Osteoblast (primary cell): ENCODE data around the gene CELF2. TPM values are rescaled to one million over a fixed set of nuclear protein-coding genes. Genes with fewer than 3 reads are reported as not detected.

ENCODE experiments used
- DNase-seq: peaks from one replicate; pipeline ENCODE4 v3.0.0; 2011; ENCODE audit warnings: low spot score, mixed read lengths; ENCODE audit not compliant: insufficient read length; ENCODE audit errors: missing footprints
- H2AFZ ChIP-seq: 2 replicates; pipeline ENCODE4 v1.6.0; 2011; ENCODE audit warnings: mild to moderate bottlenecking, low read length
- H3K27ac ChIP-seq: 2 replicates; pipeline ENCODE4 v1.5.1; 2011; ENCODE audit warnings: mild to moderate bottlenecking, low read depth, low read length, moderate library complexity
- H3K27me3 ChIP-seq: 2 replicates; pipeline ENCODE4 v1.6.0; 2012; ENCODE audit warnings: mild to moderate bottlenecking, control low read depth, inconsistent platforms, low read length, moderate library complexity; ENCODE audit not compliant: insufficient read depth
- H3K36me3 ChIP-seq: 2 replicates; pipeline ENCODE4 v1.5.1; 2011; ENCODE audit warnings: mild to moderate bottlenecking, low read length, control low read depth, moderate library complexity; ENCODE audit not compliant: insufficient read depth
- H3K4me1 ChIP-seq: 2 replicates; pipeline ENCODE4 v1.5.1; 2011; ENCODE audit warnings: mild to moderate bottlenecking, low read length, control low read depth, moderate library complexity; ENCODE audit not compliant: insufficient read depth
- H3K4me2 ChIP-seq: 2 replicates; pipeline ENCODE4 v1.6.0; 2011; ENCODE audit warnings: mild to moderate bottlenecking, low read length; ENCODE audit not compliant: insufficient read depth
- H3K4me3 ChIP-seq: fragments of 200-600 bp; sonication (generic); 3 replicates; pipeline ENCODE4 v1.5.1; 2012; ENCODE audit warnings: mild to moderate bottlenecking, low read length, inconsistent platforms; ENCODE audit not compliant: insufficient read depth
- H3K79me2 ChIP-seq: 2 replicates; pipeline ENCODE4 v1.6.0; 2012; ENCODE audit warnings: mild to moderate bottlenecking, low read length, control low read depth, inconsistent platforms; ENCODE audit not compliant: insufficient read depth
- H3K9me3 ChIP-seq: 2 replicates; pipeline ENCODE4 v1.5.1; 2011; ENCODE audit warnings: low read depth, low read length, control low read depth
- H4K20me1 ChIP-seq: 2 replicates; pipeline ENCODE4 v1.6.0; 2012; ENCODE audit warnings: mild to moderate bottlenecking, low read length, control low read depth; ENCODE audit not compliant: insufficient read depth
- CTCF ChIP-seq: IDR thresholded peaks from 2 replicates; pipeline ENCODE4 v1.5.1; 2011; ENCODE audit warnings: mild to moderate bottlenecking, low read depth, low read length, moderate library complexity; ENCODE audit errors: extremely low read depth
- total RNA-seq: library from RNA; depleted of rRNA; stranded (reverse); fragments of >200 nt; gene quantifications from 2 replicates; pipeline ENCODE4 v1.2.3, GENCODE V29; 2012

CELF2 gene
- total RNA-seq, 1 donor, result 7.6 TPM

- no peaks in the 10 kb centered on the region for H3K27me3 ChIP-seq
- no peak overlapping the region for H2AFZ ChIP-seq
- H3K27ac ChIP-seq, result no peak overlapping the region
- TF ChIP-seq CTCF, result no peak
- no peaks in the 10 kb centered on the region for H4K20me1 ChIP-seq
- no peak for DNase-seq
- H3K79me2 ChIP-seq, result no peaks in the 10 kb centered on the region
- H3K4me3 ChIP-seq, result no peak overlapping the region
- no peaks in the 10 kb centered on the region for H3K36me3 ChIP-seq
- H3K9me3 ChIP-seq, result no peaks in the 10 kb centered on the region
- no peak overlapping the region for H3K4me2 ChIP-seq
- H3K4me1 ChIP-seq, result no peaks in the 10 kb centered on the region
Measured at GRCh38 chr10:11049806-11050205, 32.1 kb downstream of the CELF2 start.

- H3K4me3 ChIP-seq, result no peak overlapping the region
- peak; percentile 73 for DNase-seq
- H2AFZ ChIP-seq, result no peak overlapping the region
- H3K27ac ChIP-seq, result no peak overlapping the region
- H3K36me3 ChIP-seq, result no peaks in the 10 kb centered on the region
- H3K4me1 ChIP-seq, result no peaks in the 10 kb centered on the region
- no peaks in the 10 kb centered on the region for H3K9me3 ChIP-seq
- H4K20me1 ChIP-seq, result no peaks in the 10 kb centered on the region
- H3K27me3 ChIP-seq, result no peaks in the 10 kb centered on the region
- no peaks in the 10 kb centered on the region for H3K79me2 ChIP-seq
- H3K4me2 ChIP-seq, result no peak overlapping the region
- TF ChIP-seq CTCF, result no peak
Measured at GRCh38 chr10:11050301-11051287, 32.9 kb downstream of the CELF2 start.

GRCh38 chr10:11057018-11057417, 39.3 kb downstream of the CELF2 start:
- no peak overlapping the region for H3K27ac ChIP-seq
- H3K9me3 ChIP-seq, result no peaks in the 10 kb centered on the region
- no peaks in the 10 kb centered on the region for H3K79me2 ChIP-seq
- no peak overlapping the region for H3K4me3 ChIP-seq
- H3K27me3 ChIP-seq, result no peaks in the 10 kb centered on the region
- DNase-seq, result no peak
- no peaks in the 10 kb centered on the region for H3K4me1 ChIP-seq
- H2AFZ ChIP-seq, result no peak overlapping the region
- no peak overlapping the region for H3K4me2 ChIP-seq
- no peak for TF ChIP-seq CTCF
- H3K36me3 ChIP-seq, result no peaks in the 10 kb centered on the region
- no peaks in the 10 kb centered on the region for H4K20me1 ChIP-seq

- no peaks in the 10 kb centered on the region for H3K36me3 ChIP-seq
- no peak overlapping the region for H3K4me3 ChIP-seq
- H3K9me3 ChIP-seq, result no peaks in the 10 kb centered on the region
- no peaks in the 10 kb centered on the region for H3K79me2 ChIP-seq
- H3K4me1 ChIP-seq, result no peaks in the 10 kb centered on the region
- H3K27ac ChIP-seq, result no peak overlapping the region
- no peak overlapping the region for H2AFZ ChIP-seq
- H3K4me2 ChIP-seq, result no peak overlapping the region
- no peaks in the 10 kb centered on the region for H3K27me3 ChIP-seq
- no peaks in the 10 kb centered on the region for H4K20me1 ChIP-seq
- DNase-seq, result no peak
- no peak for TF ChIP-seq CTCF
Measured at GRCh38 chr10:11057448-11057847, 39.8 kb downstream of the CELF2 start.
